H1 (cell line): ENCODE measurements around the gene NCK2. TPM values are rescaled to one million over a fixed set of nuclear protein-coding genes. Genes with fewer than 3 reads are reported as not detected.

ENCODE experiments used
- JUND ChIP-seq: IDR thresholded peaks from 2 replicates; pipeline ENCODE4 v1.6.1; 2011; ENCODE audit warnings: mild to moderate bottlenecking, improper control_type of control experiment, low read length
- TCF12 ChIP-seq: IDR thresholded peaks from 2 replicates; pipeline ENCODE4 v1.6.1; 2011; ENCODE audit warnings: low read depth, mild to moderate bottlenecking, low read length
- polyA plus RNA-seq, 7 experiments: library from polyadenylated mRNA; depleted of rRNA in 3 of 7; stranded (reverse) in 5 of 7; unstranded in 2 of 7; fragments of >200 nt in 5 of 7; fragments of 200-250 nt in 2 of 7; gene quantifications; 1 replicate in 5 of 7; 2 replicates in 1 of 7; 4 replicates in 1 of 7; pipeline versions ENCODE4 v1.2.1 to v1.2.3, GENCODE V29; 2011 to 2013; ENCODE audit warnings: missing spikeins in 2 of 7, mixed read lengths in 2 of 7
- total RNA-seq: library from RNA; stranded (reverse); fragmentation: NEBNext Ultra II Directional; extraction: Animal tissue kit (Norgen Biotek cat#: 25700); gene quantifications from 2 replicates; pipeline ENCODE4 v1.2.1, GENCODE V29; 2021

The NCK2 gene
- total and polyA plus RNA-seq, 2 of the 8 experiments (the other 6 are each of a cell fraction or from before 2014, with no cell fraction given): 30.3 to 65.7 TPM

DNA sequence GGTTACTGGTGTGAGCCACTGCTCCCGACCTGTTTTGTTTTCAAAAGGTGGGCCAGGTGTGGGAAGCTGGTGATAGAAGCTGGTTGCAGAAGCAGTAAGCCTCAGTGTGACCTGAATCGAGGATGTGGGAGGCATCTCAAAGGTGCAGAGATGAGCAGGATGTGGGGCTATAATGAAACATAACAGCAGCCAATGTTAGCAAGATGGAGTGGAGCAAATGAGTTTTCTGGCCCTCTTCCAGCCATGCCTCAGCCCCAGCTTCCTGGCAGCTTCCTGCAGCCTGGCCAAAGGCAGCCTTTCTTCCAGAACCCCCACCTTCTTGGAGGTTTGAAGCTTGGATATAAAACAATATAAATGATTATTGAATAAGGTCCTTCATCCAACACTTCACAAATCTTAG, 184.8 kb downstream of the NCK2 start (continued):
- TF ChIP-seq TCF12: no peak
- TF ChIP-seq JUND: no peak
